HL-60/S4 (cell line): Measurements from ENCODE around the gene PLA2G2F.

Experiments used
- in situ Hi-C: fragments of 300-500 bp; cut with MboI; formaldehyde crosslinking; loops from 2 replicates; pipeline ENCODE4 v1.14.3; 2022; ENCODE audit warnings: low sequenced_read_pairs

PLA2G2F gene

GRCh38 chr1:20138961-20139550 is at the start of gene PLA2G2F:
PLA2G2F (plus strand) TSS chr1:20139323; CDS start chr1:20139428, 105 bp downstream.
- in situ Hi-C loops, result no loop called here

GRCh38 chr1:20089328-20090077 is 49.6 kb upstream of the PLA2G2F start:
- in situ Hi-C loops, result no loop called here

- in situ Hi-C loops, result no loop called here
Measured at GRCh38 chr1:20090119-20090518, 49.0 kb upstream of the PLA2G2F start.

- in situ Hi-C loops, result no loop called here
Measured at GRCh38 chr1:20090641-20091040, 48.5 kb upstream of the PLA2G2F start.

- in situ Hi-C loops, result no loop called here
Measured at GRCh38 chr1:20093303-20093702, 45.8 kb upstream of the PLA2G2F start.

GRCh38 chr1:20093940-20094391 is 45.2 kb upstream of the PLA2G2F start:
- in situ Hi-C loops, result no loop called here

- in situ Hi-C loops, result no loop called here
Measured at GRCh38 chr1:20095564-20096434, 43.3 kb upstream of the PLA2G2F start.

GRCh38 chr1:20096840-20097447 is 42.2 kb upstream of the PLA2G2F start:
- in situ Hi-C loops, result no loop called here

- in situ Hi-C loops, result no loop called here
Measured at GRCh38 chr1:20099533-20099932, 39.6 kb upstream of the PLA2G2F start.

GRCh38 chr1:20100632-20101355 is 38.3 kb upstream of the PLA2G2F start:
- in situ Hi-C loops, result no loop called here

- in situ Hi-C loops, result no loop called here
Measured at GRCh38 chr1:20102875-20103274, 36.2 kb upstream of the PLA2G2F start.

GRCh38 chr1:20105856-20106255 is 33.3 kb upstream of the PLA2G2F start:
- in situ Hi-C loops, result no loop called here

GRCh38 chr1:20107351-20107750 is 31.8 kb upstream of the PLA2G2F start:
- in situ Hi-C loops, result no loop called here

GRCh38 chr1:20107796-20108195 is 31.3 kb upstream of the PLA2G2F start:
- in situ Hi-C loops, result no loop called here

- in situ Hi-C loops, result no loop called here
Measured at GRCh38 chr1:20108366-20109123, 30.6 kb upstream of the PLA2G2F start.

- in situ Hi-C loops, result no loop called here
Measured at GRCh38 chr1:20109223-20109856, 29.8 kb upstream of the PLA2G2F start.

GRCh38 chr1:20110679-20111078 is 28.4 kb upstream of the PLA2G2F start:
- in situ Hi-C loops, result no loop called here

GRCh38 chr1:20111452-20111851 is 27.7 kb upstream of the PLA2G2F start:
- in situ Hi-C loops, result no loop called here

GRCh38 chr1:20112279-20113000 is 26.7 kb upstream of the PLA2G2F start:
- in situ Hi-C loops, result no loop called here
